Right lobe of liver (tissue), 4 donors: Measurements from ENCODE around the gene KIF23.

ENCODE experiments used
- CTCF ChIP-seq, 4 donors: fragments of 200-600 bp in 3 of 4; fragments of 450-650 bp in 1 of 4; IDR thresholded peaks; one replicate each; pipeline versions ENCODE4 v1.5.1 to v1.8.0; 2016 to 2022; ENCODE audit warnings: antibody characterized with exemption in 4 of 4, mild to moderate bottlenecking in 2 of 4
- POLR2A ChIP-seq: fragments of 450-650 bp; IDR thresholded peaks from one replicate; pipeline ENCODE4 v1.6.1; 2017; ENCODE audit warnings: antibody characterized with exemption, mild to moderate bottlenecking
- donor health status: DM: no; HTN: no; CAD: no.
- donor health status: DM: no; HTN: no; CAD: no.
- donor health status: DM: no; HTN: yes; CAD: no.

DNA sequence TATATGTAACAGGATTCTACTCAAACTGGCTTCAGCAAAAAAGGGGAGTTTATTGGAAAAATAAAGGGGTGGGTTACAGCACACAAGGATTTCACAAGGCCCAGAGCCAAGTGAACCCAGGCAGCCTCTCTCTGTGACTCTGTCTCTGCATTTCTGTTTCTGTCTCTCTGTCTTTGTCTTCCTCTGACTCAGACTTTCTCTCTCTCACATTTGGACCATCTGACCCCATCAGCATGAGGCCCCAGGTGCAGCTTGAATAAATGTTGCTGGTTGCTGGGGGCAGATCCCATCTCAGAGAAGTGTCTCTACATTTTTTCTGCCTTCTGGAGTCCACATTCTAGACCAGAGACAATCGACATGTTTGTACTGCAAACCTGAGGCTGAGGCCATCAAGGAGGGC is 83.5 kb downstream of the KIF23 start:
- TF ChIP-seq POLR2A = no peak
- TF ChIP-seq CTCF (IDR thresholded peaks at IDR 0.05) = no peak
